HG03558 (cell line): ENCODE measurements around the gene CDX1.

Experiments used
- ATAC-seq: cut with Tn5 transposase; IDR thresholded peaks from one replicate; pipeline ENCODE4 v1.9.1; 2021; ENCODE audit warnings: moderate number of reproducible peaks; ENCODE audit not compliant: unreplicated experiment; ENCODE audit errors: extremely low read depth

The CDX1 gene

GRCh38 chr5:150166650-150167511, at the start of gene CDX1:
TSS of gene CDX1 (plus strand) at chr5:150166778. CDS start at chr5:150166877, 99 bp downstream.
- no peak for ATAC-seq

GRCh38 chr5:150117945-150118560, 48.5 kb upstream of the CDX1 start:
- no peak for ATAC-seq

GRCh38 chr5:150118561-150119229, 47.9 kb upstream of the CDX1 start:
- no peak for ATAC-seq

- ATAC-seq: no peak
Measured at GRCh38 chr5:150119421-150120061, 47.0 kb upstream of the CDX1 start.

GRCh38 chr5:150120062-150120441, 46.5 kb upstream of the CDX1 start:
- ATAC-seq: no peak

GRCh38 chr5:150120617-150121447, 45.7 kb upstream of the CDX1 start:
- no peak for ATAC-seq

GRCh38 chr5:150121448-150122157, 45.0 kb upstream of the CDX1 start:
- ATAC-seq: no peak

GRCh38 chr5:150122158-150122510, 44.4 kb upstream of the CDX1 start:
- ATAC-seq: no peak

GRCh38 chr5:150122536-150123481, 43.8 kb upstream of the CDX1 start:
- no peak for ATAC-seq

GRCh38 chr5:150123542-150123941, 43.0 kb upstream of the CDX1 start:
- no peak for ATAC-seq

- ATAC-seq: no peak
Measured at GRCh38 chr5:150124111-150124557, 42.4 kb upstream of the CDX1 start.

- ATAC-seq: no peak
Measured at GRCh38 chr5:150124596-150124995, 42.0 kb upstream of the CDX1 start.

GRCh38 chr5:150125334-150125733, 41.2 kb upstream of the CDX1 start:
- ATAC-seq: no peak

- ATAC-seq: no peak
Measured at GRCh38 chr5:150126199-150126920, 40.2 kb upstream of the CDX1 start.

- ATAC-seq: no peak
Measured at GRCh38 chr5:150126921-150127265, 39.7 kb upstream of the CDX1 start.

- ATAC-seq: no peak
Measured at GRCh38 chr5:150129454-150129812, 37.1 kb upstream of the CDX1 start.

GRCh38 chr5:150129813-150130492, 36.6 kb upstream of the CDX1 start:
- no peak for ATAC-seq
